ENCODE results near the gene MED13L.

Gene MED13L

GRCh38 chr12:115944837-115945490, 332.5 kb downstream of the MED13L start:
- no peak for DNase-seq (ENCODE audit: low read depth in 3 of 3)

- DNase-seq (ENCODE audit: low read depth in 3 of 3), result no peak
These were observed 333.1 kb downstream of the MED13L start for GRCh38 chr12:115944392-115944742.

- DNase-seq (ENCODE audit: low read depth in 3 of 3), result no peak
These were observed 333.7 kb downstream of the MED13L start for GRCh38 chr12:115943630-115944391.

DNA sequence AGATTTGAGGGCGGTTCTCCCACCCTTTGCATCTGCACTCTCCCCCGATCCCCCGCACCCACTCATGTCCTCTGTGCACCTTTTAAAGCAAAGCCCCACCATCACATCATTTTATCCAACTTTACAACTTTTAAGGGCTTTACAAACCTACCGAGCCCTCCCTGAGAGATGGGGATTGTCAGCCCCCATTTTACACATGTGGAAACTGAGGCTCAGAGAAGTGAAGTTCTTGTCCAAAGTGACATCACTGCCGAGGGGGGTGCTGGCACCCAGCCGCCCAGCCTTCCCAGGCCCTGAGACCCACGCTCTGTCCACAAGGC, 334.2 kb downstream of the MED13L start:
- DNase-seq (ENCODE audit: low read depth in 3 of 3), result no peak

DNA sequence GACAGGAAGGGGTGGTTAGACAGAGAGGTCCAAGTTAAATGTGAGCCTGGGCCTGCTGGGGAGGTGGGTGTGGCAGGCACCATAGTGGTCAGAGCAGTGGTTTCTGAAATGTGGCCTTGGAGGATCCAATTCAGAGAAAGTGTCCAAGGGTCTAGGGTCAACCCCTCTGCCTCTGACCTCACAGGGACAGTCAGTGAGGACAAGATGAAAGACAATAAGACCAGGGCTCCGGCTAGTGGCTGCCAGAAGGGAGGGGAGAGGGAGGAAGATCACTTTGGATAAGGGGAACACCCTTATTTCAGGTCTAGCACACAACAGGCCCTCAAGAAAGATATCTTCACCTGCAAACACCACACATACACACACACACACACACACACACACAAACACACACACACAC, 335.1 kb downstream of the MED13L start:
- DNase-seq (ENCODE audit: low read depth in 3 of 3), result no peak

DNA sequence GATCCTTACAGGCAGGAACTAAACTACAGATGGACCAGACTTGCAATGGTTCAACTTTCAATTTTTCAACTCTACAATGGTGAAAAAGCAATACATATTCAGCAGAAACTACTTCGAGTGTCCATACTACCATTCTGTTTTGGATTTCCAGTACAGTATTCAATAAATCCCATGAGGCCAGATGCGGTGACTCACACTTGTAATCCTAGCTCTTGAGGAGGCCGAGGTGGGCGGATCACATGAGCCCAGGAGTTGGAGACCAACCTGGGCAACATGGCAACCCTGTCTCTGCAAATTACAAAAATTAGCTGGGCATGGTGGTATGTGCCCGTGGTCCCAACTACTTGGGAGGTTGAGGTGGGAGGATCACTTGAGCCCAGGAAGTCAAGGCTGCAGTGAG, 336.1 kb downstream of the MED13L start:
- no peak for DNase-seq (ENCODE audit: low read depth in 3 of 3)

GRCh38 chr12:115938794-115939377, 338.6 kb downstream of the MED13L start:
- no peak for DNase-seq (ENCODE audit: low read depth in 3 of 3)

GRCh38 chr12:115936997-115937916, 340.2 kb downstream of the MED13L start:
- DNase-seq (ENCODE audit: low read depth in 3 of 3), result no peak

GRCh38 chr12:115934877-115935276, 342.6 kb downstream of the MED13L start:
- DNase-seq (ENCODE audit: low read depth in 3 of 3), result no peak

DNA sequence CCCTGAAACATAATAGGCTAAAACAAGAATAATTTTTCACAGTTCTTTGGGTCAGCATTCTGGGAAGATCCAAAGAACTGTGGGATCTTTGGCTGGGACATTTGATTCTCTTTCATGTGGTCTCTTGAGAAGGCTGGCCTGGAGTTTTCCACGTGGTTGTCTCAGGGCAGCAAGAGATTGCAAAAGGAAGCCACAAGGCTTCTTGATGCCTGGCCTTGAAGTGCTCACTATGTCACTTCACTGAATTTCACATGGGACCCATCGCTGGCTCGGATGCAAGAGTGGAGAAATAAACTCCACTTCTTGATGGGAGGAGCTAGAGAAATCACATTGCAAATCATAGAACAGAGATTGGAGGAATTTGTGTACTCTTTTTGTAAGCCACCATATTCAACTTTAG, 343.4 kb downstream of the MED13L start:
- no peak for DNase-seq (ENCODE audit: low read depth in 3 of 3)

GRCh38 chr12:115932066-115932465, 345.4 kb downstream of the MED13L start:
- DNase-seq (ENCODE audit: low read depth in 3 of 3), result no peak

DNA sequence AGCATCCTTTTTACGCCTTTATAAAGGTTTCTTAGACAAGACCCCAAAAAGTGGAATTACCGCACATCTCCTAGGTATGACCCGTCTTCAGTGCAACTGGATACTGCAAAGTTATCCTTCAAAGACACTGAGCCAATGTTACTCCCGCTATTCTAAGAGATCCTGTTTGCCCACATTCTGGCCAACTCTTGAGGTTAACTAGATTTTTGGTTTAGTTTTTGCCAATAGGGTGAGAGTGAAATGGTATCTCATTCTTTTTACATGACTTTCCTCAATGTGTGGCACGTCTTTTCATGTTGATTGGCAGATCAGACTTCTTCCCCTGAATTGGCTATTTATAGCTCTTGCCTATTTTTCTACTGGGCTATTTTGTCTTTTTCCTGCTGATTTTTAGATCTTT, 347.2 kb downstream of the MED13L start:
- DNase-seq (ENCODE audit: low read depth in 3 of 3), result no peak

GRCh38 chr12:115926037-115926670, 351.3 kb downstream of the MED13L start:
- no peak for DNase-seq (ENCODE audit: low read depth in 3 of 3)

- no peak for DNase-seq (ENCODE audit: low read depth in 3 of 3)
These were observed 353.6 kb downstream of the MED13L start for GRCh38 chr12:115923851-115924250.

DNA sequence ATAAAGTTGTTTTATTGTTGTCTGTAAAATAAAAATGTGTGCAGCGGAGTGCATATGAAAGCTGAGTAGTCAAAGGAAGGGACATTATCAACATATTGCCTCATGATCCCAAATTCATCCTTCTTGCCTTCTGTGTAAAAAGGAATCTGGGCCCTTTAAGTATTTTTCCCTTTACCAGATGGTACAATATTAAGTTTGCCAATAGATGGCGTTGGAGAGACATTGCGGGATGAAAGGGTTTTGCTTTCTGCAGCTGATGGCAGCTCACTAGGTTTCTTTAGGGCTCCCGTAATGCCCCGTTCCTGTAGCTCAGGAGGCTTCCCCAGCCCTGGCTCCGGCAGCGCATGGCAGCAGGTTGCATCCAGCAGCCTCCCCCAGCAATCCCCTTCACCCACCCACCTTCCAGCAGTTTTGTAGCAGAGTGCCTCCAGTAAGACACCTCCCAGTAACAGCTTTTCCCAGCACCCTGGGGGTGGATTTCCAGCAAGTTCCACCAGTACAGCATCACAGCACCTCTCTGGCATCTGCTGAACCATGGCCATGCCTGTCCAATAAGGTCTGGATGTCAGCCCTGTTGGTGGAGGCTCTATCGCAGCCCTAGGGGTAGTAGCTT, 354.4 kb downstream of the MED13L start:
- DNase-seq (ENCODE audit: low read depth in 3 of 3), result no peak

GRCh38 chr12:115920395-115921183, 356.9 kb downstream of the MED13L start:
- no peak for DNase-seq (ENCODE audit: low read depth in 3 of 3)

GRCh38 chr12:115918763-115919162, 358.7 kb downstream of the MED13L start:
- no peak for DNase-seq (ENCODE audit: low read depth in 3 of 3)

DNA sequence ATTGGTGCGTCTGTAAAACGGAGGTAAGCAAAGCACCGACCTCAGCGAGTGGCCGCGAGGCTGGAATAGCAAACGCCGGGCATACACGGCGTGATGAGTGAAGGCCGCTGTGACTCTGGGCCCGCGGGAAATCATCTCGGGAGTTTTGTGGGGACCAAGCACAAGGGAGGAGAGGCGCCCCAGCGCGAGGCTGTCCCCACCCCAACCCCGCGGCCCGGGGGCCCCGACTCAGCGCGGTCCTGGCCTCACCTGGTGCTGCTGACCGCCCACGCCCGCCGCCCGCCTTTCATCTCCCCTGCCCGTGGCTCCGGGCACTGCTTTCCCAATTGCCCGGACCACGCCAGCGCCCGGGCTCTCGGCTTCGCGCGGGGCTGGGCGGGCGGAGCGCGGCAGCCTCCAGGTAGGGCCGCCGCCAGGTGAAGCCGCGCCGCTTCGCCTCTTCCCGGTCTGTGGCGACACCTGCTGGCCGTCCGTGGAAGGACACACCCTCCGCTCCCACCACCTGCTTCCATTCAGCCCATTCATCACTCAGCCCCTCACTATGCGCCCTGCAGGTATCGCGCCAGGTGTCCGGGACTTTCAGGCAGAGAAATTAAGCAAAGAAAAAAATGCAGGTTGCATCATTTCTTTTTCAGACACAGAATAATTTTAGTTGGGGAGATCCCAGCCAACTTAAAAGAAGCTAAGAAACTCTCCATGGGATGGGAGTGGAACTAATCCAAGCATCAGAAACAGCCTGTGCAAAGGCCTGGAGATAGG, 360.4 kb downstream of the MED13L start:
- peak; percentile 41 to 62 (median 52) for DNase-seq (ENCODE audit: low read depth in 3 of 3)

DNA sequence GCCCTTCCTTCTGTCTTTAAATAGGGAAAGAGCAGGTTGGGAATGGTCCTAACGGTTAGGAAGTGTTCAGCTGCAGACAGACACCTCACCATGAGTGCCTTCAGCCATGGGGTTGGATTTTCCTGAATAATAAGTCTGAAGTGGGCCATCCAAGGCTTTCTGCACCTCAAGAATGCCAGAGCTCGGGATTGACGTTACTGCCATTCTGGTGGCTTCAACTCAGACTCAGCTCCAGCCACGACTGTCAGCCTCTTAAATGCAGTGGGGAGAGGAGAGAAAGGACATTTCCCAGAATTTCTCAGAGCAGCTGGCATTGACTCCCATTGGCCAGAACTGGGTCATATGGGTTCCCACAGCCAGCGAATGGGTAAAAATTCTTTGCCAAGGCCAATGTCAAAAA, 363.4 kb downstream of the MED13L start:
- DNase-seq (ENCODE audit: low read depth in 3 of 3), result no peak

GRCh38 chr12:115912440-115912839, 365.1 kb downstream of the MED13L start:
- DNase-seq (ENCODE audit: low read depth in 3 of 3), result no peak
